Caco-2 (cell line): ENCODE data around the gene CA6. TPM values are rescaled to one million over a fixed set of nuclear protein-coding genes. Genes with fewer than 3 reads are reported as not detected.

ENCODE experiments used
- BruUV-seq: library from RNA; stranded (reverse); fragments of 400-500 nt; replicated peaks from 2 replicates; lab custom pipeline; 2021; lab: Mats Ljungman, UMichigan
- CTCF ChIA-PET: fragments of 300-600 bp; sonication (Branson Sonifier 250); formaldehyde crosslinking; loops from one replicate; lab custom pipeline; 2022; ENCODE audit warnings: antibody characterized with exemption; lab: Charles Lee
- POLR2A ChIA-PET: fragments of 300-600 bp; sonication (Branson Sonifier 250); formaldehyde crosslinking; loops from one replicate; lab custom pipeline; 2022; ENCODE audit warnings: antibody characterized with exemption; lab: Charles Lee
- DNase-seq, 2 experiments: peaks; one replicate each; pipeline versions ENCODE4 v3.0.0 to v3.0.0-alpha.2; 2020 to 2022
- H3K27me3 ChIP-seq: replicated peaks from 2 replicates; pipeline ENCODE4 v1.6.0; 2011; ENCODE audit warnings: low read length; ENCODE audit not compliant: control insufficient read depth, insufficient read depth
- H3K36me3 ChIP-seq: 2 replicates; pipeline ENCODE4 v1.5.1; 2011; ENCODE audit warnings: low read length; ENCODE audit not compliant: control insufficient read depth, insufficient read depth
- H3K4me1 ChIP-seq: fragments of 250-450 bp; sonication (Bioruptor Pico); 2 replicates; pipeline ENCODE4 v1.5.1; 2020; ENCODE audit warnings: mild to moderate bottlenecking
- H3K4me3 ChIP-seq: 2 replicates; pipeline ENCODE4 v1.5.1; 2011; ENCODE audit warnings: low read depth, mild to moderate bottlenecking, control low read depth, low read length
- H3K9me3 ChIP-seq: fragments of 250-450 bp; sonication (Bioruptor Pico); 2 replicates; pipeline ENCODE4 v1.5.1; 2020; ENCODE audit warnings: mild to moderate bottlenecking, moderate library complexity
- H3K27ac Mint-ChIP-seq: one replicate; pipeline ENCODE4 v1.8.0; 2022; ENCODE audit warnings: mixed read lengths; ENCODE audit not compliant: unreplicated experiment
- H3K27me3 Mint-ChIP-seq: one replicate; pipeline ENCODE4 v1.8.0; 2022; ENCODE audit warnings: mixed read lengths; ENCODE audit not compliant: insufficient read depth, unreplicated experiment
- H3K36me3 Mint-ChIP-seq: one replicate; pipeline ENCODE4 v1.8.0; 2022; ENCODE audit warnings: mild to moderate bottlenecking, mixed read lengths; ENCODE audit not compliant: insufficient read depth, unreplicated experiment
- H3K4me1 Mint-ChIP-seq: one replicate; pipeline ENCODE4 v1.8.0; 2022; ENCODE audit warnings: low read depth, mixed read lengths; ENCODE audit not compliant: unreplicated experiment
- H3K4me3 Mint-ChIP-seq: one replicate; pipeline ENCODE4 v1.8.0; 2022; ENCODE audit warnings: mild to moderate bottlenecking, moderate library complexity, mixed read lengths; ENCODE audit not compliant: unreplicated experiment
- H3K9me3 Mint-ChIP-seq: one replicate; pipeline ENCODE4 v1.8.0; 2022; ENCODE audit warnings: mixed read lengths; ENCODE audit not compliant: unreplicated experiment
- intact Hi-C: fragments of 100-400 bp; cut with micrococcal nuclease; formaldehyde crosslinking; loops from one replicate; pipeline ENCODE4 v1.10.0; 2022; ENCODE audit not compliant: unreplicated experiment
- total RNA-seq: library from RNA; stranded (reverse); gene quantifications from 2 replicates; pipeline ENCODE4 v1.2.3, GENCODE V29; 2022
- TF ChIP-seq, protein P1 (sequence below), 2 experiments: fragments of 200-600 bp in 1 of 2; IDR thresholded peaks; 1 replicate in 1 of 2; 2 replicates in 1 of 2; pipeline versions ENCODE4 v1.5.1 to v1.8.0; 2011 to 2022; ENCODE audit warnings: antibody characterized with exemption in 1 of 2, control low read depth in 1 of 2, inconsistent platforms in 1 of 2, low read depth in 1 of 2, low read length in 1 of 2, mild to moderate bottlenecking in 1 of 2, moderate library complexity in 1 of 2; ENCODE audit not compliant: insufficient read depth in 1 of 2, severe bottlenecking in 1 of 2, unreplicated experiment in 1 of 2

CA6 gene
- total RNA-seq, 1 experiment from 2014 or later, result not detected

DNA sequence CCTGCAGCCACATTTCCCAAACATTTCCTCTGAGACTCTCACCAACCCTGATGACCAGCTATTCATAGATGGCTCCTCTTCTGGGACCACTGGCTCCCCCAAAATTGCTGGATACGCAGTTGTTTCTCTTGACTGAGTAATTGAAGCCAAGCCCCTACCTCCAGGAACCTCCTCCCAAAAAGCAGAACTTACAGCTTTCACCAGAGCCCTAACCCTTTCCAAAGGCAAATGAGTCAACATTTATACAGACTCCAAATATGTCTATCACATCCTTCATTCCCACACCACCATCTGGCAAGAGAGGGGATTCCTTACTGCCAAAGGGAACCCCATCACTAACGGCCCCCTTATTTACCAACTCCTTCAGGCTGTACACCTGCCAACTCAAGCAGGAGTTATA is 20.3 kb upstream of the CA6 start:
- no peak overlapping the region for H3K27ac Mint-ChIP-seq
- BruUV-seq, result no TSS peak
- no peak overlapping the region for H3K4me3 ChIP-seq
- no peaks in the 10 kb centered on the region for H3K36me3 Mint-ChIP-seq
- H3K4me3 Mint-ChIP-seq, result no peak overlapping the region
- no peaks in the 10 kb centered on the region for H3K27me3 ChIP-seq
- no peaks in the 10 kb centered on the region for H3K4me1 ChIP-seq
- intact Hi-C loops, result no loop called here
- no peaks in the 10 kb centered on the region for H3K4me1 Mint-ChIP-seq
- no peaks in the 10 kb centered on the region for H3K9me3 Mint-ChIP-seq
- no peaks in the 10 kb centered on the region for H3K9me3 ChIP-seq
- TF ChIP-seq, protein P1, sequence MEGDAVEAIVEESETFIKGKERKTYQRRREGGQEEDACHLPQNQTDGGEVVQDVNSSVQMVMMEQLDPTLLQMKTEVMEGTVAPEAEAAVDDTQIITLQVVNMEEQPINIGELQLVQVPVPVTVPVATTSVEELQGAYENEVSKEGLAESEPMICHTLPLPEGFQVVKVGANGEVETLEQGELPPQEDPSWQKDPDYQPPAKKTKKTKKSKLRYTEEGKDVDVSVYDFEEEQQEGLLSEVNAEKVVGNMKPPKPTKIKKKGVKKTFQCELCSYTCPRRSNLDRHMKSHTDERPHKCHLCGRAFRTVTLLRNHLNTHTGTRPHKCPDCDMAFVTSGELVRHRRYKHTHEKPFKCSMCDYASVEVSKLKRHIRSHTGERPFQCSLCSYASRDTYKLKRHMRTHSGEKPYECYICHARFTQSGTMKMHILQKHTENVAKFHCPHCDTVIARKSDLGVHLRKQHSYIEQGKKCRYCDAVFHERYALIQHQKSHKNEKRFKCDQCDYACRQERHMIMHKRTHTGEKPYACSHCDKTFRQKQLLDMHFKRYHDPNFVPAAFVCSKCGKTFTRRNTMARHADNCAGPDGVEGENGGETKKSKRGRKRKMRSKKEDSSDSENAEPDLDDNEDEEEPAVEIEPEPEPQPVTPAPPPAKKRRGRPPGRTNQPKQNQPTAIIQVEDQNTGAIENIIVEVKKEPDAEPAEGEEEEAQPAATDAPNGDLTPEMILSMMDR (IDR thresholded peaks at IDR 0.05; ENCODE audit: insufficient read depth in 1 of 2, low read depth in 1 of 2, low read length in 1 of 2, severe bottlenecking in 1 of 2, unreplicated experiment in 1 of 2), result no peak
- no peak for DNase-seq
- POLR2A ChIA-PET, result no interaction called here
- H3K27me3 Mint-ChIP-seq, result no peaks in the 10 kb centered on the region
- H3K36me3 ChIP-seq, result no peaks in the 10 kb centered on the region
- CTCF ChIA-PET, result no interaction called here

DNA sequence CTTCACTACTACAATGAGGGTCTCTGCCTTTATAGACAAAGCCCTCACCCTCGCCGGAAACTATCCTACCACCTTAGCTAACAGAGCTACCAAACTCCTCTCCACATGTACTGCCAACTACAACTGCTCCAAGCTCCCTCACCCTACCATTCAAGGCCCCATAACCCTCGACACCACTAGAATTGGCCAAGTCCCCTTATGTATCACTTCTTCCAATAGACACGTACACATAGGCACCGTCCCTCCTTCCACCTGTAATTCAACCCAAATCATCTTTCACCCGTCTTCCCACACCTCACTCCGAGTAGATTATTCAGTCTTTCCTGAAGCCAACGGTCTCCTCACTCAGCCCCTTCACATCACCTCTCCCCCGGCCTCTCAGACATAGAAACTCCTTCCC is 19.7 kb upstream of the CA6 start:
- H3K27me3 ChIP-seq, result no peaks in the 10 kb centered on the region
- Mint-ChIP-seq H3K4me1 (no peaks in the 10 kb centered on the region), H3K27ac (no peak overlapping the region), H3K36me3 (no peaks in the 10 kb centered on the region), H3K27me3 (no peaks in the 10 kb centered on the region), H3K9me3 (no peaks in the 10 kb centered on the region), H3K4me3 (no peak overlapping the region)
- TF ChIP-seq, protein P1 (IDR thresholded peaks at IDR 0.05; ENCODE audit: insufficient read depth in 1 of 2, low read depth in 1 of 2, low read length in 1 of 2, severe bottlenecking in 1 of 2, unreplicated experiment in 1 of 2), result no peak
- H3K9me3 ChIP-seq, result no peaks in the 10 kb centered on the region
- DNase-seq, result no peak
- H3K4me1 ChIP-seq, result no peaks in the 10 kb centered on the region
- CTCF ChIA-PET, result no interaction called here
- POLR2A ChIA-PET, result no interaction called here
- no peaks in the 10 kb centered on the region for H3K36me3 ChIP-seq
- H3K4me3 ChIP-seq, result no peak overlapping the region
- intact Hi-C loops, result no loop called here
- BruUV-seq, result no TSS peak

DNA sequence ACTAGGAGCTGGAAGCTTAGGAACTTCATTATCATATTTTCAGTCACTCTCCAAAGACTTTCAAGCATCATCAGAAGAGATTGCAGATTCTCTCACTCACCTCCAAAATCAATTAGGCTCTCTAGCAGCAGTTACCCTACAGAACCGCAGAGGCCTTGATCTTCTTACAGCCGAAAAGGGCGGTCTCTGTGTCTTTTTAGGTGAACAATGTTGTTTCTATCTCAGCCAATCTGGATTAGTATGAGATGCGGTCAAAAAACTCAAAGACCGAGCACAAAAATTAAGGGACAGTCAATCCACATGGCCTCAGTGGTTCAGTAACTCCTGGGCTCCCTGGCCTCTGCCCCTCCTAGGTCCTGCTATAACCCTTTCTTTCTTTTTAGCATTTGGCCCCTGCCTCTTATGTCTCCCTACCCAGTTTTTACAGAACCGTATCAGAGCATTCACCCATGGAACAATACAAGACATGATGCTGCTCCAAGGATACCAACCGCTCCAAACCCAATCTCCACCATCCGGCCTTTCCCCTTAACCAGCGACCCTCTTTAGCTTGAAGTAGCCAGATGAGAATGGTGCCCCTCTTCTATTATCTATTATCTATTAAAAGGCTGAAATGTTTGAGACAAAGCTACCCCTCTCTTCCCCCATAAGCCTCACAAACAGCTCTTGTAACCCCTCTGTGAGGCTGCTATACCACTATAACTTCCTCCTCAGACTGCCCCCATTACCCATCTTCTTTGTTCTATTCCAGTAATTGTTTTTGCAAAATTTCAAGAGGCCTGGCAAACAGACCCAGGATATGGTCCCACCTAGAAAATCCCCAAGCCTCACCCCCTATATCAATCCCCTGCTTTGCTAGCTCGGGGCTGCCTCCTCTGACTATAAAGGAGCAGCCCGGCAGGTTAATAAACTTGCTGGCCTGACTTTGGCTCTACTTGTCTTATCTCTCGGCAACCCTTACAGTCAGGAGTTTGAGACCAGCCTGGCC is 18.7 kb upstream of the CA6 start:
- H3K4me3 Mint-ChIP-seq, result no peak overlapping the region
- intact Hi-C loops, result no loop called here
- no peaks in the 10 kb centered on the region for H3K4me1 Mint-ChIP-seq
- Histone ChIP-seq H3K27me3 (no peaks in the 10 kb centered on the region), H3K4me1 (no peaks in the 10 kb centered on the region), H3K4me3 (no peak overlapping the region), H3K9me3 (no peaks in the 10 kb centered on the region), H3K36me3 (no peaks in the 10 kb centered on the region)
- DNase-seq, result no peak
- H3K9me3 Mint-ChIP-seq, result no peaks in the 10 kb centered on the region
- H3K36me3 Mint-ChIP-seq, result no peaks in the 10 kb centered on the region
- CTCF ChIA-PET, result no interaction called here
- no TSS peak for BruUV-seq
- POLR2A ChIA-PET, result no interaction called here
- no peaks in the 10 kb centered on the region for H3K27me3 Mint-ChIP-seq
- no peak overlapping the region for H3K27ac Mint-ChIP-seq
- TF ChIP-seq, protein P1 (IDR thresholded peaks at IDR 0.05; ENCODE audit: insufficient read depth in 1 of 2, low read depth in 1 of 2, low read length in 1 of 2, severe bottlenecking in 1 of 2, unreplicated experiment in 1 of 2), result no peak
